Astrocyte of the cerebellum (primary cell): Measurements from ENCODE around the gene NTN1.

Experiments used
- DNase-seq: peaks from one replicate; pipeline ENCODE4 v3.0.0-alpha.2; 2011; ENCODE audit warnings: low read depth
- H3K4me3 ChIP-seq: 2 replicates; pipeline ENCODE4 v1.5.1; 2011; ENCODE audit warnings: mild to moderate bottlenecking, low read depth, low read length, moderate library complexity
- CTCF ChIP-seq: IDR thresholded peaks from 2 replicates; pipeline ENCODE4 v1.5.1; 2012; ENCODE audit warnings: low read length, low read depth, moderate library complexity, mild to moderate bottlenecking; ENCODE audit errors: missing control alignments
- in situ Hi-C: cut with HindIII; loops from 2 replicates; pipeline ENCODE4 v1.10.0; 2017; ENCODE audit warnings: low sequenced_read_pairs

Gene NTN1

GRCh38 chr17:9056566-9056965 lies 35.3 kb downstream of the NTN1 start:
- no peak for DNase-seq
- H3K4me3 ChIP-seq = no peak overlapping the region
- no peak for TF ChIP-seq CTCF
- in situ Hi-C loops = no loop called here

- in situ Hi-C loops = no loop called here
- no peak for TF ChIP-seq CTCF
- H3K4me3 ChIP-seq = no peak overlapping the region
- DNase-seq = no peak
Observed at GRCh38 chr17:9057310-9057709, 36.0 kb downstream of the NTN1 start.

GRCh38 chr17:9062399-9062902 lies 41.1 kb downstream of the NTN1 start:
- no peak for DNase-seq
- in situ Hi-C loops = no loop called here
- H3K4me3 ChIP-seq = no peak overlapping the region
- no peak for TF ChIP-seq CTCF

- no peak for TF ChIP-seq CTCF
- no peak for DNase-seq
- no peak overlapping the region for H3K4me3 ChIP-seq
- in situ Hi-C loops = no loop called here
Observed at GRCh38 chr17:9064311-9064834, 43.1 kb downstream of the NTN1 start.

GRCh38 chr17:9071016-9071415 lies 49.7 kb downstream of the NTN1 start:
- no peak for TF ChIP-seq CTCF
- no peak for DNase-seq
- in situ Hi-C loops = no loop called here
- no peak overlapping the region for H3K4me3 ChIP-seq

GRCh38 chr17:9071811-9072498 lies 50.6 kb downstream of the NTN1 start:
- TF ChIP-seq CTCF = no peak
- DNase-seq = no peak
- no peak overlapping the region for H3K4me3 ChIP-seq
- in situ Hi-C loops = no loop called here
